Stimulated activated CD4-positive, alpha-beta T cell treated with anti-CD3 and anti-CD28 coated beads, Interleukin-1b, Interleukin-23, amount 100 ng/mL, for 4 hours (primary cell): ENCODE data around the gene LUC7L2.
"Not testable (repeated sequence)": the region's sequence is repeated elsewhere in the genome, so short reads cannot be mapped to it uniquely, and the experiment has no call there.

Experiments
- DNase-seq, 2 donors: peaks; one replicate each; pipeline ENCODE4 v3.0.0-alpha.2; 2020; ENCODE audit warnings: low read depth in 2 of 2

The LUC7L2 gene

GRCh38 chr7:139446051-139446890 lies 86.6 kb downstream of the LUC7L2 start:
- no peak for DNase-seq

- no peak for DNase-seq
Measured at GRCh38 chr7:139450851-139451250, 91.2 kb downstream of the LUC7L2 start.

- no peak for DNase-seq
Measured at GRCh38 chr7:139451638-139452037, 91.9 kb downstream of the LUC7L2 start.

GRCh38 chr7:139452958-139453672 lies 93.4 kb downstream of the LUC7L2 start:
- no peak for DNase-seq

GRCh38 chr7:139453673-139454321 lies 94.1 kb downstream of the LUC7L2 start:
- no peak for DNase-seq

- no peak for DNase-seq
Measured at GRCh38 chr7:139455789-139456188, 96.1 kb downstream of the LUC7L2 start.

- DNase-seq, result no peak
Measured at GRCh38 chr7:139456511-139456910, 96.8 kb downstream of the LUC7L2 start.

GRCh38 chr7:139457153-139457946 lies 97.7 kb downstream of the LUC7L2 start:
- no peak for DNase-seq

GRCh38 chr7:139463421-139463820 lies 103.7 kb downstream of the LUC7L2 start:
- DNase-seq, result not testable (repeated sequence)

GRCh38 chr7:139464511-139464910 lies 104.8 kb downstream of the LUC7L2 start:
- DNase-seq, result not testable (repeated sequence)

GRCh38 chr7:139465072-139465471 lies 105.4 kb downstream of the LUC7L2 start:
- not testable (repeated sequence) for DNase-seq

- DNase-seq, result not testable (repeated sequence)
Measured at GRCh38 chr7:139467729-139468128, 108.0 kb downstream of the LUC7L2 start.

GRCh38 chr7:139468281-139468680 lies 108.6 kb downstream of the LUC7L2 start:
- DNase-seq, result not testable (repeated sequence)

- DNase-seq, result no peak
Measured at GRCh38 chr7:139471740-139472353, 112.2 kb downstream of the LUC7L2 start.
